ENCODE measurements around the gene TTC32.

TTC32 gene

GRCh38 chr2:19848029-19848750 lies 53.6 kb downstream of the TTC32 start:
- DNase-seq: no peak

- DNase-seq: no peak
Measured at GRCh38 chr2:19847486-19847885, 54.3 kb downstream of the TTC32 start.

Measured in SHP77 (cell line).